Lung (tissue), 13 donors: ENCODE data around the gene NOSIP. TPM values are rescaled to one million over a fixed set of nuclear protein-coding genes. Genes with fewer than 3 reads are reported as not detected.

Experiments
- ATAC-seq: fragments of 200-7000 bp; cut with Tn5 transposase; one replicate; pipeline ENCODE4 v1.9.1; 2020; ENCODE audit warnings: moderate number of reproducible peaks; ENCODE audit not compliant: insufficient read depth, low FRiP score
- DNase-seq, 3 donors: peaks; one replicate each; pipeline ENCODE4 v3.0.0-alpha.2; 2013 to 2017
- H3K27ac ChIP-seq, 2 donors: one replicate each; pipeline ENCODE4 v1.5.1; 2013; ENCODE audit warnings: mild to moderate bottlenecking in 2 of 2, moderate library complexity in 2 of 2, control low read depth in 1 of 2, inconsistent platforms in 1 of 2, low read depth in 1 of 2, low read length in 1 of 2
- H3K27me3 ChIP-seq, 3 donors: one replicate each; pipeline ENCODE4 v1.5.1; 2013; ENCODE audit warnings: low read length in 2 of 3; ENCODE audit not compliant: control insufficient read depth in 3 of 3, insufficient read depth in 3 of 3
- H3K36me3 ChIP-seq, 4 donors: one replicate each; pipeline ENCODE4 v1.5.1; 2013; ENCODE audit warnings: low read length in 4 of 4, mild to moderate bottlenecking in 1 of 4, moderate library complexity in 1 of 4; ENCODE audit not compliant: control insufficient read depth in 4 of 4, insufficient read depth in 4 of 4
- H3K4me1 ChIP-seq, 5 donors: one replicate each; pipeline ENCODE4 v1.5.1; 2013; ENCODE audit warnings: low read length in 5 of 5, mild to moderate bottlenecking in 2 of 5, moderate library complexity in 1 of 5; ENCODE audit not compliant: control insufficient read depth in 5 of 5, insufficient read depth in 5 of 5
- H3K4me3 ChIP-seq: one replicate; pipeline ENCODE4 v1.5.1; 2013; ENCODE audit warnings: mild to moderate bottlenecking, control low read depth, moderate library complexity
- H3K9ac ChIP-seq, 2 donors: one replicate each; pipeline ENCODE4 v1.5.1; 2013; ENCODE audit warnings: low read length in 2 of 2, control low read depth in 1 of 2; ENCODE audit not compliant: insufficient read depth in 1 of 2
- H3K9me3 ChIP-seq, 4 donors: one replicate each; pipeline ENCODE4 v1.5.1; 2013; ENCODE audit warnings: low read length in 3 of 4, mild to moderate bottlenecking in 1 of 4, moderate library complexity in 1 of 4; ENCODE audit not compliant: control insufficient read depth in 4 of 4, insufficient read depth in 3 of 4
- WGBS, 2 donors: extraction: QIAGEN DNeasy Blood & Tissue Kit; methylation state at CpG; one replicate each; pipeline ENCODE4 v1.1.7; 2013; 5-methylcytosine and 5-hydroxymethylcytosine counted together
- polyA plus RNA-seq, 2 donors: library from polyadenylated mRNA; stranded (reverse); fragments of 200-250 nt; gene quantifications; one replicate each; pipeline ENCODE4 v1.2.1, GENCODE V29; 2013
- small RNA-seq: library from RNA; depleted of rRNA; stranded (forward); fragments of <200 nt; gene quantifications from one replicate; pipeline ENCODE3, GENCODE V24; 2014; ENCODE audit warnings: low replicate concordance
- total RNA-seq, 2 donors: library from RNA; depleted of rRNA in 1 of 2; stranded (reverse); fragments of >200 nt in 1 of 2; gene quantifications; one replicate each; pipeline ENCODE4 v1.2.1, GENCODE V29; 2014 to 2021
- TF ChIP-seq, protein P1 (sequence below): IDR thresholded peaks from 2 replicates; pipeline ENCODE4 v1.5.1; 2012; ENCODE audit warnings: mild to moderate bottlenecking; ENCODE audit errors: control extremely low read depth, extremely low read depth
- donor health status: control.
- donor health status: control.
- donor health status: Bipolar disorder and iron deficiency.
- donor health status: healthy.
- donor health status: DM: yes; HTN: yes; CAD: no.

NOSIP gene
- total and polyA plus RNA-seq, 4 donors, result 40.9 to 84.2 (median 62.6) TPM

GRCh38 chr19:49512970-49513745, 67.2 kb downstream of the NOSIP start:
- H3K9me3 ChIP-seq, result no peaks in the 10 kb centered on the region
- peak overlapping the region; percentile 52 for H3K4me3 ChIP-seq
- WGBS, 2 donors, result 1% methylated on average over 28 to 50 of the region's 50 CpGs
- H3K27me3 ChIP-seq, result no peaks in the 10 kb centered on the region
- ATAC-seq, result peak; percentile 23
- DNase-seq, result peak; percentile 78 to 84 (median 78)
- H3K4me1 ChIP-seq, result peaks cover 0 to 21% (median 12%) of the 10 kb centered on the region in 5 donors
- peak overlapping the region in 1 of 2 donors; percentile 55 for H3K9ac ChIP-seq
- TF ChIP-seq, protein P1, sequence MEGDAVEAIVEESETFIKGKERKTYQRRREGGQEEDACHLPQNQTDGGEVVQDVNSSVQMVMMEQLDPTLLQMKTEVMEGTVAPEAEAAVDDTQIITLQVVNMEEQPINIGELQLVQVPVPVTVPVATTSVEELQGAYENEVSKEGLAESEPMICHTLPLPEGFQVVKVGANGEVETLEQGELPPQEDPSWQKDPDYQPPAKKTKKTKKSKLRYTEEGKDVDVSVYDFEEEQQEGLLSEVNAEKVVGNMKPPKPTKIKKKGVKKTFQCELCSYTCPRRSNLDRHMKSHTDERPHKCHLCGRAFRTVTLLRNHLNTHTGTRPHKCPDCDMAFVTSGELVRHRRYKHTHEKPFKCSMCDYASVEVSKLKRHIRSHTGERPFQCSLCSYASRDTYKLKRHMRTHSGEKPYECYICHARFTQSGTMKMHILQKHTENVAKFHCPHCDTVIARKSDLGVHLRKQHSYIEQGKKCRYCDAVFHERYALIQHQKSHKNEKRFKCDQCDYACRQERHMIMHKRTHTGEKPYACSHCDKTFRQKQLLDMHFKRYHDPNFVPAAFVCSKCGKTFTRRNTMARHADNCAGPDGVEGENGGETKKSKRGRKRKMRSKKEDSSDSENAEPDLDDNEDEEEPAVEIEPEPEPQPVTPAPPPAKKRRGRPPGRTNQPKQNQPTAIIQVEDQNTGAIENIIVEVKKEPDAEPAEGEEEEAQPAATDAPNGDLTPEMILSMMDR, result no peak
- H3K36me3 ChIP-seq, result peaks cover 0 to 6% (median 4%) of the 10 kb centered on the region in 4 donors
- peak overlapping the region; percentile 47 to 96 for H3K27ac ChIP-seq

GRCh38 chr19:49507803-49508494, 72.4 kb downstream of the NOSIP start:
- Histone ChIP-seq H3K27ac (no peak overlapping the region), H3K36me3 (no peaks in the 10 kb centered on the region), H3K9me3 (no peaks in the 10 kb centered on the region), H3K27me3 (no peaks in the 10 kb centered on the region), H3K4me3 (no peak overlapping the region), H3K4me1 (peaks cover 0 to 25% (median 10%) of the 10 kb centered on the region in 5 donors), H3K9ac (no peak overlapping the region)
- WGBS, 2 donors, result 82 to 84% methylated on average over 12 of the region's 12 CpGs
- no peak for ATAC-seq
- TF ChIP-seq, protein P1, result no peak
- DNase-seq, result no peak

DNA sequence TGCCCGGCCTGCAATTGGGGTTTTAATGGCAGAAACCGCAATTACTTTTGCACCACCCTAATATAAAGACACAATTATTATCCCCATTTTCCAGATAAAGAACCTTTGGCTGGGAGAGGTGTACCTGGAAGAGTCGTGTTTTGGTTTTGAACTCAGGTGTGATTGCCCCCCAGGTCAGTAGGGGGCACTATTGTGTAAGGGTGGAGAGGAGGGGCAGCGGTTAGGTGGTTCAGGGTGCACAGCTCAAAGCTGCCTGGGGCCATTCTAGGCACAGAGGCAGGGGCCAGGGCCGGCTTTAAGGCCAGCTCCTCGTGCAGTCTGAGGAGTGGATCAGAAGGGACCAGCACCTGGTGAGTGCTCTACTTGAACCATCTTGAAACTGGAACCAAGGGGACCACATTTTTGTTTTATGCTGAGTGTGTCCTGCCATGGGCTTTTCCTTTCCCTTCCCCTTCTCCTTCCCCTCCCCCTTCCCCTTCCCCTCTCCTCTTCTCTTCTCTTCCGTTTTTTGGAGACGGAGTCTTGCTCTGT, 73.7 kb downstream of the NOSIP start:
- Histone ChIP-seq H3K4me3 (no peak overlapping the region), H3K4me1 (peaks cover 0 to 24% (median 6%) of the 10 kb centered on the region in 5 donors), H3K27me3 (no peaks in the 10 kb centered on the region), H3K9me3 (no peaks in the 10 kb centered on the region), H3K9ac (no peak overlapping the region), H3K27ac (no peak overlapping the region), H3K36me3 (no peaks in the 10 kb centered on the region)
- ATAC-seq, result no peak
- TF ChIP-seq, protein P1, result peak; percentile 75
- 21 to 22% methylated on average over 8 of the region's 8 CpGs for WGBS, 2 donors
- peak in 1 of 3 donors; percentile 44 for DNase-seq

Small RNAs within 50 kb of the gene (small RNA-seq; reads per million reads assigned to genes)
- not detected for gene RF00019

Other genes with a start within 250 kb of the NOSIP start
- 10 to 100 TPM; 33.9 to 65.1 TPM for gene CD37, start 245.2 kb downstream of the NOSIP start, total RNA-seq
- gene CD37, start 245.2 kb downstream of the NOSIP start, polyA plus RNA-seq, result 100 to 1,000 TPM in 1 of 2 donors, 10 to 100 TPM in 1; 37.2 to 154 TPM
- gene TEAD2, start 218.1 kb downstream of the NOSIP start, total RNA-seq, result 10 to 100 TPM; 31.4 to 40.0 TPM
- 10 to 100 TPM; 21.9 to 31.5 TPM for gene TEAD2, start 218.1 kb downstream of the NOSIP start, polyA plus RNA-seq
- under 1 TPM; 0.85 to 0.95 TPM for gene DKKL1, start 216.7 kb downstream of the NOSIP start, total RNA-seq
- gene DKKL1, start 216.7 kb downstream of the NOSIP start, polyA plus RNA-seq, result under 1 TPM; 0.58 to 0.91 TPM
- gene KASH5, start 192.3 kb downstream of the NOSIP start, total RNA-seq, result 1 to 10 TPM in 1 of 2 donors, not detected in 1; 2.9 TPM
- gene KASH5, start 192.3 kb downstream of the NOSIP start, polyA plus RNA-seq, result 1 to 10 TPM in 1 of 2 donors, under 1 TPM in 1; 0.52 to 1.5 TPM
- gene PTH2, start 157.1 kb downstream of the NOSIP start, total RNA-seq, result not detected
- not detected for gene PTH2, start 157.1 kb downstream of the NOSIP start, polyA plus RNA-seq
- not detected for gene GFY, start 155.2 kb downstream of the NOSIP start, total RNA-seq
- not detected for gene GFY, start 155.2 kb downstream of the NOSIP start, polyA plus RNA-seq
- under 1 TPM; 0.31 to 0.51 TPM for gene SLC17A7, start 139.0 kb downstream of the NOSIP start, total RNA-seq
- under 1 TPM; 0.10 to 0.30 TPM for gene SLC17A7, start 139.0 kb downstream of the NOSIP start, polyA plus RNA-seq
- 10 to 100 TPM; 65.7 to 65.9 TPM for gene PIH1D1, start 128.7 kb downstream of the NOSIP start, total RNA-seq
- 10 to 100 TPM; 63.7 to 66.6 TPM for gene PIH1D1, start 128.7 kb downstream of the NOSIP start, polyA plus RNA-seq
- 10 to 100 TPM; 21.1 to 53.3 TPM for gene ALDH16A1, start 127.3 kb downstream of the NOSIP start, total RNA-seq
- 10 to 100 TPM; 36.1 to 38.7 TPM for gene ALDH16A1, start 127.3 kb downstream of the NOSIP start, polyA plus RNA-seq
- 1 to 10 TPM; 2.9 to 8.9 TPM for gene FLT3LG, start 106.3 kb downstream of the NOSIP start, total RNA-seq
- 10 to 100 TPM in 1 of 2 donors, 1 to 10 TPM in 1; 9.5 to 15.0 TPM for gene FLT3LG, start 106.3 kb downstream of the NOSIP start, polyA plus RNA-seq
- gene RPL13A, start 92.9 kb downstream of the NOSIP start, total RNA-seq, result 1,000 to 10,000 TPM; 1,499 to 2,532 TPM
- gene RPL13A, start 92.9 kb downstream of the NOSIP start, polyA plus RNA-seq, result 1,000 to 10,000 TPM; 2,431 to 2,816 TPM
- gene RPS11, start 84.1 kb downstream of the NOSIP start, total RNA-seq, result 1,000 to 10,000 TPM; 1,558 to 1,973 TPM
- gene RPS11, start 84.1 kb downstream of the NOSIP start, polyA plus RNA-seq, result 1,000 to 10,000 TPM; 4,071 to 4,654 TPM
- 100 to 1,000 TPM; 184 to 271 TPM for gene FCGRT, start 67.9 kb downstream of the NOSIP start, total RNA-seq
- gene FCGRT, start 67.9 kb downstream of the NOSIP start, polyA plus RNA-seq, result 100 to 1,000 TPM; 233 to 247 TPM
- gene RCN3, start 52.6 kb downstream of the NOSIP start, total RNA-seq, result 10 to 100 TPM; 14.1 to 39.2 TPM
- gene RCN3, start 52.6 kb downstream of the NOSIP start, polyA plus RNA-seq, result 10 to 100 TPM; 29.3 to 32.6 TPM
- 10 to 100 TPM in 1 of 2 donors, 1 to 10 TPM in 1; 5.1 to 11.7 TPM for gene PRRG2, start 760 bp upstream of the NOSIP start, total RNA-seq
- gene PRRG2, start 760 bp upstream of the NOSIP start, polyA plus RNA-seq, result 10 to 100 TPM in 1 of 2 donors, 1 to 10 TPM in 1; 9.0 to 10.5 TPM
- gene PRR12, start 10.6 kb upstream of the NOSIP start, total RNA-seq, result 10 to 100 TPM; 18.0 to 32.4 TPM
- gene PRR12, start 10.6 kb upstream of the NOSIP start, polyA plus RNA-seq, result 10 to 100 TPM in 1 of 2 donors, 1 to 10 TPM in 1; 7.6 to 15.5 TPM
- gene RRAS, start 59.6 kb upstream of the NOSIP start, total RNA-seq, result 10 to 100 TPM; 26.3 to 71.6 TPM
- 100 to 1,000 TPM; 140 to 180 TPM for gene RRAS, start 59.6 kb upstream of the NOSIP start, polyA plus RNA-seq
- gene SCAF1, start 61.7 kb upstream of the NOSIP start, total RNA-seq, result 10 to 100 TPM; 22.5 to 80.2 TPM
- 10 to 100 TPM; 24.3 to 26.7 TPM for gene SCAF1, start 61.7 kb upstream of the NOSIP start, polyA plus RNA-seq
- 10 to 100 TPM; 52.8 to 97.3 TPM for gene IRF3, start 85.3 kb upstream of the NOSIP start, total RNA-seq
- gene IRF3, start 85.3 kb upstream of the NOSIP start, polyA plus RNA-seq, result 10 to 100 TPM; 70.7 to 92.2 TPM
- 10 to 100 TPM in 1 of 2 donors, 1 to 10 TPM in 1; 3.5 to 26.1 TPM for gene BCL2L12, start 85.4 kb upstream of the NOSIP start, total RNA-seq
- 10 to 100 TPM; 18.3 to 23.5 TPM for gene BCL2L12, start 85.4 kb upstream of the NOSIP start, polyA plus RNA-seq
- 100 to 1,000 TPM; 124 to 130 TPM for gene PRMT1, start 96.7 kb upstream of the NOSIP start, total RNA-seq
- gene PRMT1, start 96.7 kb upstream of the NOSIP start, polyA plus RNA-seq, result 100 to 1,000 TPM; 122 to 254 TPM
- 1 to 10 TPM in 1 of 2 donors, under 1 TPM in 1; 0.60 to 4.2 TPM for gene ADM5, start 109.0 kb upstream of the NOSIP start, total RNA-seq
- gene ADM5, start 109.0 kb upstream of the NOSIP start, polyA plus RNA-seq, result 1 to 10 TPM; 2.5 to 3.5 TPM
- 1 to 10 TPM; 3.6 to 5.9 TPM for gene CPT1C, start 110.6 kb upstream of the NOSIP start, total RNA-seq
- gene CPT1C, start 110.6 kb upstream of the NOSIP start, polyA plus RNA-seq, result 1 to 10 TPM; 2.7 to 3.4 TPM
- gene TSKS, start 182.8 kb upstream of the NOSIP start, total RNA-seq, result under 1 TPM; 0.23 to 0.83 TPM
- gene TSKS, start 182.8 kb upstream of the NOSIP start, polyA plus RNA-seq, result under 1 TPM; 0.56 to 0.65 TPM
- gene AP2A1, start 186.4 kb upstream of the NOSIP start, total RNA-seq, result 10 to 100 TPM; 44.9 to 87.2 TPM
- gene AP2A1, start 186.4 kb upstream of the NOSIP start, polyA plus RNA-seq, result 10 to 100 TPM; 31.5 to 64.0 TPM
- 10 to 100 TPM; 33.9 to 36.8 TPM for gene FUZ, start 232.7 kb upstream of the NOSIP start, total RNA-seq
- gene FUZ, start 232.7 kb upstream of the NOSIP start, polyA plus RNA-seq, result 10 to 100 TPM; 18.4 to 26.5 TPM
- 10 to 100 TPM; 43.6 to 75.2 TPM for gene MED25, start 237.7 kb upstream of the NOSIP start, total RNA-seq
- gene MED25, start 237.7 kb upstream of the NOSIP start, polyA plus RNA-seq, result 10 to 100 TPM; 42.6 to 52.6 TPM